Body of pancreas (tissue), 4 donors: Measurements from ENCODE around the gene ZNF385D. TPM values are rescaled to one million over a fixed set of nuclear protein-coding genes. Genes with fewer than 3 reads are reported as not detected.

ENCODE experiments used
- ATAC-seq: fragments of 150-250 bp; one replicate; pipeline ENCODE4 v1.9.1; 2016
- DNase-seq, 4 donors: peaks; one replicate each; pipeline ENCODE4 v3.0.0-alpha.2; 2019
- H3K27ac ChIP-seq, 4 donors: fragments of 200-600 bp; sonication (generic); 1 replicate in 3 of 4; 2 replicates in 1 of 4; pipeline versions ENCODE4 v1.5.1 to v1.6.1; 2016 to 2019; ENCODE audit warnings: mild to moderate bottlenecking in 1 of 4, mixed read lengths in 1 of 4, moderate library complexity in 1 of 4
- H3K27me3 ChIP-seq, 2 donors: fragments of 200-600 bp; sonication (generic); one replicate each; pipeline ENCODE4 v1.6.0; 2016; ENCODE audit warnings: mild to moderate bottlenecking in 1 of 2
- H3K36me3 ChIP-seq, 2 donors: fragments of 200-600 bp; sonication (generic); replicated peaks in 1 of 2; 2 replicates each; pipeline ENCODE4 v1.5.1; 2016; ENCODE audit warnings: low read depth in 2 of 2; ENCODE audit not compliant: insufficient read depth in 1 of 2
- H3K4me1 ChIP-seq: fragments of 200-600 bp; sonication (generic); one replicate; pipeline ENCODE4 v1.6.0; 2016
- H3K4me3 ChIP-seq, 2 donors: fragments of 200-600 bp; sonication (generic); 1 replicate in 1 of 2; 2 replicates in 1 of 2; pipeline ENCODE4 v1.5.1; 2016 to 2019
- H3K9me3 ChIP-seq, 3 donors: fragments of 200-600 bp; sonication (generic); 1 replicate in 2 of 3; 2 replicates in 1 of 3; pipeline ENCODE4 v1.5.1; 2016
- POLR2A ChIP-seq, 3 donors: fragments of 450-650 bp; IDR thresholded peaks; one replicate each; pipeline ENCODE4 v1.6.1; 2016; ENCODE audit warnings: antibody characterized with exemption in 3 of 3, mild to moderate bottlenecking in 2 of 3
- WGBS, 2 donors: methylation state at CpG; one replicate each; pipeline ENCODE4 v1.1.5; 2017; 5-methylcytosine and 5-hydroxymethylcytosine counted together
- intact Hi-C: fragments of 100-400 bp; cut with DNase I; formaldehyde crosslinking; loops from one replicate; pipeline ENCODE4 v1.15.1; 2023
- total RNA-seq, 2 donors: library from RNA; depleted of rRNA; stranded (reverse); fragments of >200 nt; gene quantifications; one replicate each; pipeline ENCODE4 v1.1.0, GENCODE V29; 2016
- TF ChIP-seq, protein P1 (sequence below), 7 experiments: fragments of 450-650 bp in 4 of 7; fragments of 200-600 bp in 3 of 7; sonication (generic) in 3 of 7; IDR thresholded peaks; one replicate each; pipeline ENCODE4 v1.5.1; 2016 to 2019; ENCODE audit warnings: antibody characterized with exemption in 7 of 7

The ZNF385D gene
- total RNA-seq, 2 donors from 2014 or later, result 3.9 to 5.9 TPM

DNA sequence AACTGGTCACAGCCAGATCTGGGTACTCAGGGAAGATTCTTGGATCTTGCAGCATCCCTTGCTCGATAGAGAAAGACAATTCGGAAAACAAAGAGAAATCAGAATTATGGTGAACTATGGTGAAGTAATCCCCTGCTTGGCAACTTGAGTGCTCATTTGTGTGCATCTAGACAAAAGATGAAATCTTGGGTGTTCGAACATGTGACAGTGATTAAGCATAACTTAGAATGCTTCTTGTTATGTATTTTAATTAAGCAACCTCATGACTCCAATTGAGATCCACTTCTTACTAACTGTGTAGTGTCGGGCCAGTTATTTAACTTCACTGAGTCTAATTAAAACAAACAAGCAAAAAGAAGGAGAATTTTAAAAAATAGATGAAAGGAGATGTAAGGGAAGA, 56.5 kb downstream of the ZNF385D start:
- Histone ChIP-seq H3K4me1 (no peaks in the 10 kb centered on the region), H3K27ac (no peak overlapping the region), H3K9me3 (no peaks in the 10 kb centered on the region), H3K27me3 (no peaks in the 10 kb centered on the region), H3K4me3 (no peak overlapping the region), H3K36me3 (no peaks in the 10 kb centered on the region)
- intact Hi-C loops, result no loop called here
- WGBS, 2 donors, result 65 to 66% methylated on average over 4 of the region's 4 CpGs
- DNase-seq (no peak), ATAC-seq (no peak)
- TF ChIP-seq, protein P1, sequence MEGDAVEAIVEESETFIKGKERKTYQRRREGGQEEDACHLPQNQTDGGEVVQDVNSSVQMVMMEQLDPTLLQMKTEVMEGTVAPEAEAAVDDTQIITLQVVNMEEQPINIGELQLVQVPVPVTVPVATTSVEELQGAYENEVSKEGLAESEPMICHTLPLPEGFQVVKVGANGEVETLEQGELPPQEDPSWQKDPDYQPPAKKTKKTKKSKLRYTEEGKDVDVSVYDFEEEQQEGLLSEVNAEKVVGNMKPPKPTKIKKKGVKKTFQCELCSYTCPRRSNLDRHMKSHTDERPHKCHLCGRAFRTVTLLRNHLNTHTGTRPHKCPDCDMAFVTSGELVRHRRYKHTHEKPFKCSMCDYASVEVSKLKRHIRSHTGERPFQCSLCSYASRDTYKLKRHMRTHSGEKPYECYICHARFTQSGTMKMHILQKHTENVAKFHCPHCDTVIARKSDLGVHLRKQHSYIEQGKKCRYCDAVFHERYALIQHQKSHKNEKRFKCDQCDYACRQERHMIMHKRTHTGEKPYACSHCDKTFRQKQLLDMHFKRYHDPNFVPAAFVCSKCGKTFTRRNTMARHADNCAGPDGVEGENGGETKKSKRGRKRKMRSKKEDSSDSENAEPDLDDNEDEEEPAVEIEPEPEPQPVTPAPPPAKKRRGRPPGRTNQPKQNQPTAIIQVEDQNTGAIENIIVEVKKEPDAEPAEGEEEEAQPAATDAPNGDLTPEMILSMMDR (IDR thresholded peaks at IDR 0.05), result no peak

DNA sequence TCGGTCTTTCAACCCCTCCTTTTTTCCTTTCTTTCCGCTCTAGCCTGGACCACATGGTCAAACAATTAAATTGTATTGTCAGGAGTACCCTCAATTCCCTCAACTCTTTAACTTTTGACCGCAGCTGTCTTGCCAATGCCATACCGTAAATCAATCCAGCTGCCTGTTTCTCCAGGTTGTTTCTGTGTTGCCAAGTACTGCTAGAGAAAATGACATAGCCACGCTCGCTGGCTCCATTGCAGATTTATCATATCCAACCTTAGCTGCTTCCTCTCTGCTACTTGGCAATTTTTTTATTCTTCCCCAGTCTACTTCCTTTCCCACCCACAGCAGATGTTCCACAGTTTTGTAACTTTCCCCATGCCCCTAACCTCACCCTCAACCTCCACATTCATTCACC, 60.0 kb downstream of the ZNF385D start:
- intact Hi-C loops, result no loop called here
- H3K4me1 ChIP-seq, result no peaks in the 10 kb centered on the region
- H3K9me3 ChIP-seq, result no peaks in the 10 kb centered on the region
- no peak overlapping the region for H3K27ac ChIP-seq
- H3K4me3 ChIP-seq, result no peak overlapping the region
- ATAC-seq (no peak), DNase-seq (no peak)
- H3K36me3 ChIP-seq, result no peaks in the 10 kb centered on the region
- 65 to 80% methylated on average over 6 of the region's 6 CpGs for WGBS, 2 donors
- H3K27me3 ChIP-seq, result no peaks in the 10 kb centered on the region
- no peak for TF ChIP-seq POLR2A (IDR thresholded peaks at IDR 0.05)
- TF ChIP-seq, protein P1 (IDR thresholded peaks at IDR 0.05), result no peak

DNA sequence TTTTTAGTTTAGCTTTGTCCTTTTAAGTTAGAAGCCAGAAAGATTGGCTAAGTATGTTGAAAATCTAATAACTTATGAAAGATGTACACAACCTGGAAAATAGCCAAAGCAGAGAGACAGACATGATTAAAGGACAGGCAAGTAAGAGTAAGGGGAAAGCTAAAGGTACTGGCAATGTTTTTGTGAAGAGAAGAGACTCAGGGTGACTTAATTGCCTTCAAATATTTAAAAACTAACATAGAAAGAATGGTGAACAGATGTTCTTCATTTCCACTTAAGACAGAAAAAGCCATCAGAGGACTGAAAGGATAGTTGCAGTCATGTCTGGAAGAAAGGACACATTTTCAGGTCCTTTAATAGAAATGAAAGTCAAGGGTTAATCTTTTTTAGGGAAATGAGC, 68.8 kb downstream of the ZNF385D start:
- H3K36me3 ChIP-seq, result no peaks in the 10 kb centered on the region
- no peak overlapping the region for H3K27ac ChIP-seq
- H3K4me1 ChIP-seq, result no peaks in the 10 kb centered on the region
- intact Hi-C loops, result no loop called here
- ATAC-seq, result no peak
- no peaks in the 10 kb centered on the region for H3K9me3 ChIP-seq
- H3K4me3 ChIP-seq, result no peak overlapping the region
- DNase-seq, result no peak
- no peaks in the 10 kb centered on the region for H3K27me3 ChIP-seq
- no peak for TF ChIP-seq POLR2A (IDR thresholded peaks at IDR 0.05)
- TF ChIP-seq, protein P1 (IDR thresholded peaks at IDR 0.05), result no peak

DNA sequence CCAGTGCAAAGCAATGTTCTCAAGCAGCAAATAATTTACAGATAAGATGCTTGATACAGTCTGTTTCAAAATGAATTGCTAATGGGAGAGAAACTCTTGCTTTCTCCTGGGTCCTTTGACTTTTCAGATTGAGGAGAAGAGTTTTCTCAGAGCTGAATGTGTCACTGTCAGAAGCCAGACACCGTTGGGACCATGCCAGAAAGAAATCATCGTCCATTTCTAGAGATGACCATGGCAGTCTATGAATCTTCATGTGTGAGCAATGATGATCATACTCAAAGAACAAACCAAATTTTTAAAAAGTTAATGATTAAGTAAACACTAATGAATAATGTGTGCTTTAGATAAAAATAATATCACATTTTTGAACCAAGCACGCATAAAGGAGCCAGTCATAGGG, 77.6 kb downstream of the ZNF385D start:
- Histone ChIP-seq H3K9me3 (no peaks in the 10 kb centered on the region), H3K4me3 (no peak overlapping the region), H3K36me3 (no peaks in the 10 kb centered on the region), H3K27me3 (no peaks in the 10 kb centered on the region), H3K4me1 (no peaks in the 10 kb centered on the region), H3K27ac (no peak overlapping the region)
- DNase-seq, result no peak
- TF ChIP-seq, protein P1 (IDR thresholded peaks at IDR 0.05), result no peak
- no peak for TF ChIP-seq POLR2A (IDR thresholded peaks at IDR 0.05)
- ATAC-seq, result no peak
- intact Hi-C loops, result no loop called here
- 32 to 48% methylated on average over 3 of the region's 3 CpGs for WGBS, 2 donors

DNA sequence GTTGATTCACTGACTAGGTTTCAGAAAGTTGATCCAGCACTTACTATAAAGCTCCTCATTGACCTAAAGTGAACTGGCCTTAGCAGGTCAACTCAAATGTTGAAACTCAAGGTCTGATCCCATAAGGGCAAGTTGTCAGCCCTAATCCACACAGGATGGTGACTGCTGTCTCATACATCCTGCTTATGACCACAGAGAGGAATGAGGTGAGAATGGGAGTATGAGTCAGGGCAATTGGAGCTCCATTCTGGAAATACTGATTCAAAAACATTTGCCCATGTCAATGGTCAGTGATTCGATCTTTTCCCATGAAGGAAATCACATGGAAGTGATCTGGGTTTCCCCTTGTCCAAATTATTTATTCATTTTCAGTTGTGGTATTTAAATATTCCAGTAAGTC, 78.7 kb downstream of the ZNF385D start:
- ATAC-seq (no peak), DNase-seq (no peak)
- intact Hi-C loops, result no loop called here
- TF ChIP-seq, protein P1 (IDR thresholded peaks at IDR 0.05), result no peak
- no peak for TF ChIP-seq POLR2A (IDR thresholded peaks at IDR 0.05)
- H3K4me1 ChIP-seq, result no peaks in the 10 kb centered on the region
- no peaks in the 10 kb centered on the region for H3K36me3 ChIP-seq
- H3K4me3 ChIP-seq, result no peak overlapping the region
- no peaks in the 10 kb centered on the region for H3K27me3 ChIP-seq
- no peaks in the 10 kb centered on the region for H3K9me3 ChIP-seq
- 35 to 61% methylated on average over 1 of the region's 1 CpG for WGBS, 2 donors
- no peak overlapping the region for H3K27ac ChIP-seq
